GM21515 (cell line): Measurements from ENCODE around the gene CIAO3.
A peak's percentile ranks its signal among the peaks of the same experiment; 100 is the strongest.

Source experiments
- ATAC-seq: cut with Tn5 transposase; IDR thresholded peaks from one replicate; pipeline ENCODE4 v1.9.1; 2021; ENCODE audit not compliant: unreplicated experiment

The CIAO3 gene

GRCh38 chr16:740764-741505 lies at the start of gene CIAO3:
Gene CIAO3, minus strand, starts transcription at chr16:740997. Its CDS starts 12 bp downstream, at chr16:740985.
- ATAC-seq: peak; percentile 67

GRCh38 chr16:790086-790485 lies 49.3 kb upstream of the CIAO3 start:
- ATAC-seq: no peak

- no peak for ATAC-seq
Observed at GRCh38 chr16:789191-789850, 48.5 kb upstream of the CIAO3 start.

GRCh38 chr16:788399-789126 lies 47.8 kb upstream of the CIAO3 start, which contains the start of gene CHTF18:
Gene CHTF18, plus strand, starts transcription at chr16:788620. Its CDS starts 65 bp downstream, at chr16:788685.
- ATAC-seq: peak; percentile 55

- ATAC-seq: peak; percentile 12
Observed at GRCh38 chr16:787978-788398, 47.2 kb upstream of the CIAO3 start, which contains the start of gene RPUSD1. Gene RPUSD1, minus strand, starts transcription at chr16:788381. Its CDS starts 644 bp downstream, at chr16:787737.

- ATAC-seq: no peak
Observed at GRCh38 chr16:787321-787966, 46.6 kb upstream of the CIAO3 start.

- ATAC-seq: no peak
Observed at GRCh38 chr16:785563-786535, 45.1 kb upstream of the CIAO3 start.

- ATAC-seq: no peak
Observed at GRCh38 chr16:784431-784830, 43.6 kb upstream of the CIAO3 start.

GRCh38 chr16:783404-784161 lies 42.8 kb upstream of the CIAO3 start:
- no peak for ATAC-seq

GRCh38 chr16:782766-783403 lies 42.1 kb upstream of the CIAO3 start:
- no peak for ATAC-seq

GRCh38 chr16:782258-782657 lies 41.5 kb upstream of the CIAO3 start:
- no peak for ATAC-seq

- ATAC-seq: no peak
Observed at GRCh38 chr16:781346-782010, 40.7 kb upstream of the CIAO3 start.

- ATAC-seq: no peak
Observed at GRCh38 chr16:780296-780695, 39.5 kb upstream of the CIAO3 start.

- no peak for ATAC-seq
Observed at GRCh38 chr16:779561-779960, 38.8 kb upstream of the CIAO3 start.

GRCh38 chr16:778909-779527 lies 38.2 kb upstream of the CIAO3 start:
- ATAC-seq: no peak

- ATAC-seq: no peak
Observed at GRCh38 chr16:778447-778846, 37.6 kb upstream of the CIAO3 start.

GRCh38 chr16:777826-778225 lies 37.0 kb upstream of the CIAO3 start:
- ATAC-seq: no peak

GRCh38 chr16:776824-777223 lies 36.0 kb upstream of the CIAO3 start:
- no peak for ATAC-seq
